Measurements from ENCODE around the gene KCNQ1. TPM values are rescaled to one million over a fixed set of nuclear protein-coding genes. Genes with fewer than 3 reads are reported as not detected.

KCNQ1 gene
- total RNA-seq, 2 experiments from 2014 or later: 8.7 to 9.5 TPM

GRCh38 chr11:2683806-2684205, 239.0 kb downstream of the KCNQ1 start:
- H3K9me3 Mint-ChIP-seq: no peaks in the 10 kb centered on the region
- DNase-seq (no peak), ATAC-seq (no peak)
- no peak overlapping the region for H3K27ac Mint-ChIP-seq
- no peaks in the 10 kb centered on the region for H3K36me3 Mint-ChIP-seq (ENCODE audit: low read depth)
- CTCF ChIA-PET: no interaction called here
- POLR2A ChIA-PET: no interaction called here
- intact Hi-C loops (cut with micrococcal nuclease): no loop called here
- H3K4me3 Mint-ChIP-seq: no peak overlapping the region
- no peaks in the 10 kb centered on the region for H3K4me1 Mint-ChIP-seq (ENCODE audit: low read depth)
- no peak for TF ChIP-seq CTCF (IDR thresholded peaks at IDR 0.05)
- H3K27me3 Mint-ChIP-seq: no peaks in the 10 kb centered on the region

GRCh38 chr11:2684581-2684980, 239.8 kb downstream of the KCNQ1 start:
- H3K27ac Mint-ChIP-seq: no peak overlapping the region
- H3K27me3 Mint-ChIP-seq: no peaks in the 10 kb centered on the region
- no peaks in the 10 kb centered on the region for H3K9me3 Mint-ChIP-seq
- no peak overlapping the region for H3K4me3 Mint-ChIP-seq
- intact Hi-C loops (cut with micrococcal nuclease): no loop called here
- no peaks in the 10 kb centered on the region for H3K36me3 Mint-ChIP-seq (ENCODE audit: low read depth)
- H3K4me1 Mint-ChIP-seq (ENCODE audit: low read depth): no peaks in the 10 kb centered on the region
- ATAC-seq (no peak), DNase-seq (no peak)
- CTCF ChIA-PET: no interaction called here
- no peak for TF ChIP-seq CTCF (IDR thresholded peaks at IDR 0.05)
- POLR2A ChIA-PET: no interaction called here

GRCh38 chr11:2685051-2685450, 240.2 kb downstream of the KCNQ1 start:
- no peaks in the 10 kb centered on the region for H3K27me3 Mint-ChIP-seq
- DNase-seq (no peak), ATAC-seq (no peak)
- H3K36me3 Mint-ChIP-seq (ENCODE audit: low read depth): no peaks in the 10 kb centered on the region
- H3K27ac Mint-ChIP-seq: no peak overlapping the region
- no peak overlapping the region for H3K4me3 Mint-ChIP-seq
- ChIA-PET POLR2A (no interaction called here), CTCF (no interaction called here)
- no peaks in the 10 kb centered on the region for H3K4me1 Mint-ChIP-seq (ENCODE audit: low read depth)
- TF ChIP-seq CTCF (IDR thresholded peaks at IDR 0.05): no peak
- intact Hi-C loops (cut with micrococcal nuclease): no loop called here
- H3K9me3 Mint-ChIP-seq: no peaks in the 10 kb centered on the region

GRCh38 chr11:2685566-2686359, 241.0 kb downstream of the KCNQ1 start:
- ATAC-seq (no peak), DNase-seq (no peak)
- Mint-ChIP-seq H3K9me3 (no peaks in the 10 kb centered on the region), H3K27me3 (no peaks in the 10 kb centered on the region), H3K27ac (no peak overlapping the region), H3K4me3 (no peak overlapping the region), H3K4me1 (ENCODE audit: low read depth) (no peaks in the 10 kb centered on the region), H3K36me3 (ENCODE audit: low read depth) (no peaks in the 10 kb centered on the region)
- CTCF ChIA-PET: no interaction called here
- intact Hi-C loops (cut with micrococcal nuclease): no loop called here
- POLR2A ChIA-PET: no interaction called here
- TF ChIP-seq CTCF (IDR thresholded peaks at IDR 0.05): no peak

- DNase-seq (no peak), ATAC-seq (no peak)
- Mint-ChIP-seq H3K27me3 (no peaks in the 10 kb centered on the region), H3K4me3 (no peak overlapping the region), H3K9me3 (no peaks in the 10 kb centered on the region), H3K27ac (no peak overlapping the region), H3K36me3 (ENCODE audit: low read depth) (no peaks in the 10 kb centered on the region), H3K4me1 (ENCODE audit: low read depth) (no peaks in the 10 kb centered on the region)
- TF ChIP-seq CTCF (IDR thresholded peaks at IDR 0.05): no peak
- CTCF ChIA-PET: no interaction called here
- POLR2A ChIA-PET: interaction anchor here (1.4 kb wide), 1 partner anchor 28 kb away, joined by 3 read pairs; no protein-coding TSS in a partner anchor
- intact Hi-C loops (cut with micrococcal nuclease): no loop called here
Observed at GRCh38 chr11:2686360-2687222, 241.8 kb downstream of the KCNQ1 start.

Data from activated CD8-positive, alpha-beta T cell treated with anti-CD3 and anti-CD28 coated beads for 36 hours (primary cell).